ENCODE measurements around the gene CNOT6L. TPM values are rescaled to one million over a fixed set of nuclear protein-coding genes. Genes with fewer than 3 reads are reported as not detected.

Gene CNOT6L
- total RNA-seq, 1 experiment from 2014 or later = 31.9 TPM

- H3K27me3 ChIP-seq = no peaks in the 10 kb centered on the region
- no peaks in the 10 kb centered on the region for H3K4me1 ChIP-seq
- no peak for DNase-seq
- H3K36me3 ChIP-seq = no peaks in the 10 kb centered on the region
- no peak overlapping the region for H3K4me3 ChIP-seq
- H3K9me3 ChIP-seq (replicated peaks) = no peaks in the 10 kb centered on the region
- H3K27ac ChIP-seq = no peak overlapping the region
These were observed 24.5 kb upstream of the CNOT6L start for GRCh38 chr4:77843628-77844027.

- Histone ChIP-seq H3K36me3 (no peaks in the 10 kb centered on the region), H3K4me3 (no peak overlapping the region), H3K27ac (no peak overlapping the region), H3K9me3 (replicated peaks) (0 out of 2 replicates have a peak, but pooled peaks cover 4% of the 10 kb centered on the region), H3K4me1 (no peaks in the 10 kb centered on the region), H3K27me3 (no peaks in the 10 kb centered on the region)
- no peak for DNase-seq
These were observed 15.2 kb upstream of the CNOT6L start for GRCh38 chr4:77834403-77834802.

DNA sequence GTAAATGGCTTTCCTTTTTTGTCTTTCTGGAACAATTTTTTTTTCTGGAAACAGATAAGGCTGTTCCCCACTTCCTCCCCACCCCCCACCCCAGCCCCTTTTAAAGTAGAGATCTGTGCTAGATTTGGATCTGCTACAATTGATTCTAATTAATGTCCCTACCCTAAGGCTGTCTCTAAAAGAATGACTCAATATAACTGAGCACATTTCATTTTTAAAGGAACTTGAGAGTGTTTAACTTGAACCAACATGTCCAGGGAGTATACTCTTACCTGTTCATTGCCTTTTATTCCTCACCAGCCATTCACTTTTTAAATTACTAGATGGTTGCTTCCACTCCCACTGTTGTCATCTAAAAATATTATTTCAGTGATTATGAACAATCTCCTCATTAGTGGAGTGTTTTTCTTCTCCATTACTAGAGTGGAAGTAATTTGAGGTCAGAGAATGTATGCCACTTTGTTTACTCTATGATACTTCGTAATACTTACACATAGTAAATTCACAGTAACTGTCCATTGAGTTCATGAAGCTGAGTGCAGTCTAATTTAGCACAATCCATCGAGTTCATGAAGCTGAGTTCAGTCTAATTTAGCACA is 14.1 kb upstream of the CNOT6L start:
- Histone ChIP-seq H3K27me3 (no peaks in the 10 kb centered on the region), H3K4me3 (no peak overlapping the region), H3K27ac (no peak overlapping the region), H3K36me3 (no peaks in the 10 kb centered on the region), H3K4me1 (no peaks in the 10 kb centered on the region), H3K9me3 (replicated peaks) (0 out of 2 replicates have a peak, but pooled peaks cover 4% of the 10 kb centered on the region)
- no peak for DNase-seq

DNA sequence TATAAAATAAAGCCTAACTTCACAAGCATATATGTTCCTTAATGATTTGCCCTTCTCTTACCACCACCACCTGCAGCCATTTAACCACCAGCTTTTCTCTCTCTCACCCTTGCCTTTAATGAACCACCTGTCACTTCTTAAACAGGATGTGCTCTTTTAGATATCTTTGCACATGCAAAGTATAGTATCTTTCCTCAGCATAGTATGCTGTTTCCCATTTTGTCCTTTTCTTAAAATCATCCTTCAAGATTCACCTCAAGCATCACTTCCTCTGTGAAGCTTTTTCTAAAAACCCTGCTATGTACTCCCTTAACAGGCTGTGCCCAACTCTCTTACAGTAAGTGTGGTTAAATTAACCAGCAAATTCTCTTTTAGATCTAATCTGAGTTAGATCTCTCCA is 8.2 kb upstream of the CNOT6L start:
- Histone ChIP-seq H3K36me3 (no peaks in the 10 kb centered on the region), H3K9me3 (replicated peaks) (no peaks in the 10 kb centered on the region), H3K4me1 (no peaks in the 10 kb centered on the region), H3K27me3 (no peaks in the 10 kb centered on the region), H3K27ac (no peak overlapping the region), H3K4me3 (no peak overlapping the region)
- DNase-seq = no peak

DNA sequence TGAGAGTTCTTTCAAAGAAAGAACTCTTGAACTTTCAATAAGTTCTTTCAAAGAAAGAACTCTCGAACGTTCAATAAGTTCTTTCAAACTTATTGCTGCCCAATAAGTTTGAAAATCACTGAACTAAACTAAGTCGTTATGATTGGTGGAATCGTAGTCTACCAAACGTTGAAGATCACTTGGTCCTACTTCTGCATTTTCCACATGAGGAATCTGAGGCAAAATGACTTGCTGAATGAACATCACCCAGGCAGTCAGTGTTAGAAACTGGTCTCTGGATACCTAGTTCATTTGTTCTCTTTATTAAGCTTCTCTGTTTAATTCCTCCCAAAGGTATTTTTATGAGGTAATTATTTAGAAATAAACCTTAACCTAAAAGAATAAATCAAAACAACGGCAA is 7.1 kb upstream of the CNOT6L start:
- no peak overlapping the region for H3K4me3 ChIP-seq
- no peak for DNase-seq

GRCh38 chr4:77821775-77822174 is 2.6 kb upstream of the CNOT6L start:
- no peak overlapping the region for H3K4me3 ChIP-seq
- H3K27me3 ChIP-seq = no peaks in the 10 kb centered on the region
- H3K4me1 ChIP-seq = no peaks in the 10 kb centered on the region
- no peaks in the 10 kb centered on the region for H3K36me3 ChIP-seq
- no peak for DNase-seq
- no peak overlapping the region for H3K27ac ChIP-seq
- H3K9me3 ChIP-seq (replicated peaks) = no peaks in the 10 kb centered on the region

More for the DNA sequence above, 7.1 kb upstream of the CNOT6L start:
- no peaks in the 10 kb centered on the region for H3K36me3 ChIP-seq
- no peaks in the 10 kb centered on the region for H3K9me3 ChIP-seq (replicated peaks)
- no peak overlapping the region for H3K27ac ChIP-seq
- H3K4me1 ChIP-seq = no peaks in the 10 kb centered on the region
- H3K27me3 ChIP-seq = no peaks in the 10 kb centered on the region

DNA sequence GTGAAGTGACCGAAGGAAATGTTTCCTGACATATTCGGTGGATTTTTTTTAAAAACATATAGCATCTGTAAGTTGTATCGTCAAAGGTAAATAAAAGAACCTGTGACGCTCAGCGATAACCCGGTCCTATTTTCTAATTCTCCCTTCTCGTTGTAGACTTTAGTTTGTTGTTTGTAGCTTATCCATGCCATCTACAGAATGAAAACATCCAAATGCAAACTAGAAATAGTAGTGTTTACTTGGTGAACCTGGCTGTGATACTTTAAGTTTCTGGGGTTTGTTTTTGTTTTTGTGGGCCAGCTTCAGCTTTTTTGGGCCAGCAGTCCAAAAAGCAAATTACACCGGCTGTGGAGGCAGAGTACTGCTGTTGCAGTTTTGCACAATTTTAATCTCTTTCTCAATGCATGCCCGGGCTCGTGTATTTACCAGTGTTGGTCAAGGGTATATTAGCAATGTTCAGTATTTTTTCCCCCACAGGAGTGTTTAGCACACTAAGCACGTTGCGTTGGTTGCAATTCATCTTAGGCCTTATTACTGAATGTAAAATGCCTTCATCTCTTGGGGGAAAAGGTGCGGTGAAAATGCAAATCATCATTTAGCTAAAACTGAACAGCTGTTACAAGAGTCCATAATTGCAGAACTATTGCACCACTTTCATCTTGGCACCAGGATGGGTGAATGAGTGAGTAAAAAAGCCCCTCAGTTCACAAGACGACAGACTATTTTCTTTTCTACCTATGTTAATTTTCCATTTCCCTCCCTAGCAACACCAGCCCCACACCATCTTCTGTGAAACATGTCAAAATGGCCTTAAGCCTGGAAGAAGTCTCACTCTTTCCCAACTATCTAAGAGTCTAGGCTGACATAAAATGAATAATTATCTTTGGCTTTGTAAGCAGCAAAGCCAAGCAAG is 1.7 kb upstream of the CNOT6L start:
- H3K4me3 ChIP-seq = peak overlapping the region; percentile 100
- peak in 1 of 2 experiments; percentile 22 for DNase-seq
- no peaks in the 10 kb centered on the region for H3K36me3 ChIP-seq
- no peaks in the 10 kb centered on the region for H3K9me3 ChIP-seq (replicated peaks)
- no peaks in the 10 kb centered on the region for H3K27me3 ChIP-seq
- H3K4me1 ChIP-seq = no peaks in the 10 kb centered on the region
- peak overlapping the region; percentile 92 for H3K27ac ChIP-seq

DNA sequence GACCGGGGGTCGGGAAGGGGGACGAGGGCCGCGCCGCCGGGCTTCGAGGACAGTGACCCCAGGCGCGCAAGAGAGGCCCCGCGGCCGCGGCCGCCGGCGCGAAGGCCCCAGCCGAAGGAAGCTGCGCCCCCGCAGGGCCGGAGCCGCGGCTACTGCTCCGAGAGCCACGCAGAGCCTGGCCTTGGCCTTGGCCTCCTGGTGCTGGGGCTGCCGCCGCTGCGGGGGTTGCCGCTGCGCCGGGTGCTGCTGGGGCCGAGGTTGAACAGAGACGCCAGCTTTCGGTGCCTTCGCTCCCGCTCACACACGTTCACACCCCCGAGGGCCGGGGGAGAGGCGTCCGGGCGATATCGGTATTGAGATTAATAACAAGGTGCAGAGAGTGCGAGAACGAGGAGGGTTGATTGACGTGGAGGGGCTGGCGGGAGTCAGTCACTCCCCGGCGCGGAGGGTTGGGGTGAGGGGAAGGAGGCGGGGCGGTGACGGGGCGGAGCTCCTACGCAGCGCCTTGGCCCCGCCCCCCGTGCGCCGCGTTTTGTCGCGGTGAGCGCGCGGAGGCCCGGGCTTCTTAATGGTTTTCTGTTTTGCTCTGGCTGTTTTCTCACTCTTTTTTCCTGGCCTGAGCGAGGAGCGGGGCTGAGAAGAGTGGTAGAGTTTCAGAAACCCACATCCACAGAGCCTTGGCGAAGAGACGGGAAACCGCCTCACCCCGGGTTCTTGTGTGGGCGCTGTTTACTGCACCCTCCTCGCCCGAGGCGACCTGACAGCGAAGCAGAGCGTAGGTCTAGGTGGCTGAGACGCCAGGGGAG is 878 bp upstream of the CNOT6L start:
- peak overlapping the region; percentile 100 for H3K4me3 ChIP-seq
- no peaks in the 10 kb centered on the region for H3K4me1 ChIP-seq
- H3K27me3 ChIP-seq = no peaks in the 10 kb centered on the region
- peak; percentile 91 to 93 for DNase-seq
- H3K27ac ChIP-seq = peak overlapping the region; percentile 92
- no peaks in the 10 kb centered on the region for H3K36me3 ChIP-seq
- no peaks in the 10 kb centered on the region for H3K9me3 ChIP-seq (replicated peaks)

GRCh38 chr4:77819404-77819842 is 255 bp upstream of the CNOT6L start:
- no peaks in the 10 kb centered on the region for H3K36me3 ChIP-seq
- DNase-seq = no peak

GRCh38 chr4:77818073-77818601 is 1.0 kb downstream of the CNOT6L start:
- peak overlapping the region; percentile 100 for H3K4me3 ChIP-seq
- peak; percentile 75 to 86 for DNase-seq
- peak overlapping the region; percentile 71; the same call in 1 of the 2 replicates for H3K27ac ChIP-seq
- no peaks in the 10 kb centered on the region for H3K9me3 ChIP-seq (replicated peaks)
- no peaks in the 10 kb centered on the region for H3K4me1 ChIP-seq
- no peaks in the 10 kb centered on the region for H3K27me3 ChIP-seq
- H3K36me3 ChIP-seq = no peaks in the 10 kb centered on the region

More at GRCh38 chr4:77819404-77819842, 255 bp upstream of the CNOT6L start:
- no peaks in the 10 kb centered on the region for H3K9me3 ChIP-seq (replicated peaks)
- H3K4me1 ChIP-seq = no peaks in the 10 kb centered on the region
- H3K4me3 ChIP-seq = peak overlapping the region; percentile 100
- H3K27me3 ChIP-seq = no peaks in the 10 kb centered on the region
- H3K27ac ChIP-seq = peak overlapping the region; percentile 92

- peak in 1 of 2 experiments; percentile 28 for DNase-seq
- Histone ChIP-seq H3K4me1 (no peaks in the 10 kb centered on the region), H3K27ac (no peak overlapping the region), H3K9me3 (replicated peaks) (no peaks in the 10 kb centered on the region; the same call in 1 of the 2 replicates), H3K27me3 (no peaks in the 10 kb centered on the region), H3K36me3 (no peaks in the 10 kb centered on the region), H3K4me3 (peak overlapping the region; percentile 100)
These were observed 1.7 kb downstream of the CNOT6L start for GRCh38 chr4:77817304-77818072.

GRCh38 chr4:77816546-77816945 is 2.6 kb downstream of the CNOT6L start:
- no peak for DNase-seq
- no peak overlapping the region for H3K4me3 ChIP-seq
- no peaks in the 10 kb centered on the region for H3K36me3 ChIP-seq
- H3K9me3 ChIP-seq (replicated peaks) = no peaks in the 10 kb centered on the region; the same call in 1 of the 2 replicates
- H3K27ac ChIP-seq = no peak overlapping the region
- H3K4me1 ChIP-seq = no peaks in the 10 kb centered on the region
- no peaks in the 10 kb centered on the region for H3K27me3 ChIP-seq

GRCh38 chr4:77815636-77816035 is 3.5 kb downstream of the CNOT6L start:
- Histone ChIP-seq H3K9me3 (replicated peaks) (no peaks in the 10 kb centered on the region; the same call in 1 of the 2 replicates), H3K36me3 (no peaks in the 10 kb centered on the region)

DNA sequence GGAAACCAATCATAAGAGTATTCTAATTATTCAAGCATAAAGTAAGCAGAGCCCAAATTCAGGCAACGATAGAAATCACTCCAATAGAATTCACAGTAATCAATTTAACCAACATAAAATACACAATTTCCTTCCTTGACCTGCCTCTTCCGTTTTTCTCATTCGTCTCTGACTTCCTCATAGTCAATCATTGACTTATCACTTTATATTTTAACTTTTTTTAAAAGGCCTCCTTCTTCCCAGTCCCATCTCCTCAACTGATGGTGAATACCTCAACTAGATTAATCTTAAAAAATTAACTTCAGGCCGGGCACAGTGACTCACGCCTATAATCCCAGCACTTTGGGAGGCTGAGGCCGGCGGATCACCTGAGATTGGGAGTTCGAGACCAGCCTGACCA is 13.3 kb downstream of the CNOT6L start:
- Histone ChIP-seq H3K9me3 (replicated peaks) (no peaks in the 10 kb centered on the region), H3K36me3 (no peaks in the 10 kb centered on the region; the same call in 1 of the 2 replicates), H3K27me3 (no peaks in the 10 kb centered on the region), H3K4me1 (no peaks in the 10 kb centered on the region; the same call in 1 of the 2 replicates), H3K4me3 (no peak overlapping the region), H3K27ac (no peak overlapping the region)
- DNase-seq = no peak

More at GRCh38 chr4:77815636-77816035, 3.5 kb downstream of the CNOT6L start:
- Histone ChIP-seq H3K27me3 (no peaks in the 10 kb centered on the region), H3K27ac (no peak overlapping the region), H3K4me3 (no peak overlapping the region), H3K4me1 (no peaks in the 10 kb centered on the region)
- DNase-seq = no peak

Data from SJCRH30 (cell line).